Colon (tissue), 2 donors: ENCODE data around the gene TROAP.
"Not testable (repeated sequence)": the region's sequence is repeated elsewhere in the genome, so short reads cannot be mapped to it uniquely, and the experiment has no call there.

ENCODE experiments used
- FAIRE-seq: peaks from 2 replicates; lab custom pipeline; 2012; peaks lifted over from hg19 to GRCh38; lab: Jason Lieb, UNC
- donor health status: control.
- donor health status: control.

TROAP gene

DNA sequence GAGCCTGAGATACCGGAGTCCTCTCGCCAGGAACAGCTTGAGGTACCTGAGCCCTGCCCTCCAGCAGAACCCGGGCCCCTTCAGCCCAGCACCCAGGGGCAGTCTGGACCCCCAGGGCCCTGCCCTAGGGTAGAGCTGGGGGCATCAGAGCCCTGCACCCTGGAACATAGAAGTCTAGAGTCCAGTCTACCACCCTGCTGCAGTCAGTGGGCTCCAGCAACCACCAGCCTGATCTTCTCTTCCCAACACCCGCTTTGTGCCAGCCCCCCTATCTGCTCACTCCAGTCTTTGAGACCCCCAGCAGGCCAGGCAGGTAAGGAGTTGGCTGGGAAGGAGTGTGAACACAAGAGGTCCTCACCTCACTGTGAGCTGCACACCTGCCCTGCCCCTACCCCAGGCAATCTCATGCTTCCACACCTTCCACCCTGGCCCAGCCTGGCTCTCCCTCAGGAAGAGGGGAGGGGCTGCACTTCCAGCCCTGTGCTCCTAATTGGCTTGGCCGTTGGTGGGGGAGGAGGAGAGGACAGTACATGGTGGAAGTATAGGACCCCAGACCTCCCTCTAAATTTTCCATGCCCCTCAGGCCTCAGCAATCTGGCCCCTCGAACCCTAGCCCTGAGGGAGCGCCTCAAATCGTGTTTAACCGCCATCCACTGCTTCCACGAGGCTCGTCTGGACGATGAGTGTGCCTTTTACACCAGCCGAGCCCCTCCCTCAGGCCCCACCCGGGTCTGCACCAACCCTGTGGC is 7.8 kb downstream of the TROAP start:
- no peak for FAIRE-seq

- no peak for FAIRE-seq
These were observed 8.5 kb downstream of the TROAP start for GRCh38 chr12:49331380-49332222.

DNA sequence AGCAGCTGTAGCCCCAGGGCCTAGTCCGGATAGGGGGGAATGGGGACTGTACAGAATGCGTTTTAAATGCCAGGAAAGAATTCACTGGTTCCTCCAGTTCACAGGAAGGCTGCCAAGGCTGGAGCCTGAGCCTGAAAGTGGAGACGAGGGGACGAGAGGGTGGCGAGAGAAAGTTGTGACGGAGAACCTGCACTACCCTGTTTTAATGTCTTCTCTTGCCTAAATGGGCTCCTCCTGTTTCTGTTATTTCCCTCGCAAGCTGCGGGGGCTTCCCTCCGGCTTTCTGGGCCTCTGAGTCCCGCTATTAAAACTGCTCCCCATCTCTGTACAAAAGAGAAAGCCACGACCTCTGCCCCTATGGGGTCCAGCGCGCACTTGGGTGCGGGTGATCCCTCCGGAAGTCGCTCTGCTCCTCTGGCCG is 9.4 kb downstream of the TROAP start:
- no peak for FAIRE-seq

DNA sequence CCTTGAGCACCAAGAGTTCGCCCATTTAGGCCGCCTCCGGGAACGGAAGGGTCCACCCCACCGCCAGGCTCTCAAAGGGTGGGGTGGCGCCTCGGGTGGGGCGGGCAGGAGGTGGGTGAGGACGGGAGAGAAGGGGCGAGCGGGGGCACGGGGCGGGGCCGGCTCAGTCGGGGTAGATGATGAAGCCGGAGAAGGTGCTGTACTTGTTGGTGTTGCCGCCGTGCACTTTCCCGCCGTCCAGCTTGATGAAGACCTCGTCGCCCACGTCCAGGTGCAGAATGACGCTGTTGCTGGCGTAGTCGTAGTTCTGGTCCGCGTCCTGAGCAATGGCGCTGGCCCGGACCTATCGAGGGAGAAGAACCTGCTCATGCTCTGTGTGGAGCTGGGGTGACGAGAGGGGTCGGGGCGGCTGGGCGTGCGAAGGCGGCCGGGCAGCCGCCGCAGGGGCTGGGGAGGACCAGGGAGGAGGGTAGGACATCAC is 9.9 kb downstream of the TROAP start:
- FAIRE-seq = no peak

DNA sequence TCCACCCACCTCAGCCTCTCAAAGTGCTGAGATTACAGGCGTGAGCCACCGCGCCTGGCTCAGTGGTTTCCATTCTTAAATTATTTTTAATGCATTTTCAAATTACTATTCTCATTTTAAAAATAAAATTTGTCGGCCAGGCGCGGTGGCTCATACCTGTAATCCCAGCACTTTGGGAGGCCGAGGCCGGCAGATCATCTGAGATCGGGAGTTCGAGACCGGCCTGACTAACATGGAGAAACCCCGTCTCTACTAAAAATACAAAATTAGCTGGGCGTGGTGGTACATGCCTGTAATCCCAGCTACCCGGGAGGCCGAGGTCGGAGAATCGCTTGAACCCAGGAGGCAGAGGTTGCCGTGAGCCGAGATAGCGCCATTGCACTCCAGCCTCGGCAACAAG is 10.7 kb downstream of the TROAP start:
- FAIRE-seq = not testable (repeated sequence)

DNA sequence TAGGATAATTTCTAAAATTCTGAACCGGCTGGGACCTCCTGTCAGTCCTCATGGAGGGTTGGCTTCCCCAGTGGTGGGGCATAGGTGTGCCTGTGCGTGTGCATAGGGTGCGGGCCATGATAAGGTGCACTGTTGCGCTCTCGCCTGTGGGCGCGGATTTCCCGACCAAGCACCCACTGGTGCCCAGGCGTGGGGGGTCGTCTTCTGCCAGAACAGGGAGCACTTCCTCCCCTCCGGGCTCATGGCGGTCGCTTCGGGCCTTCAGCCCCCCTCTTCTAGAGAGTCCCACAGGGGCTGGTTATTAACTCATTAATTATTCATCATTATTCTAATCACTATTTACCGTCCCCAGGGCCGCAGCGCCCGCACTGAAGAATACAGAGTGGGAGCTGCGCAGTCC is 11.2 kb downstream of the TROAP start:
- FAIRE-seq = no peak

GRCh38 chr12:49334681-49335080 is 11.6 kb downstream of the TROAP start:
- FAIRE-seq = no peak

DNA sequence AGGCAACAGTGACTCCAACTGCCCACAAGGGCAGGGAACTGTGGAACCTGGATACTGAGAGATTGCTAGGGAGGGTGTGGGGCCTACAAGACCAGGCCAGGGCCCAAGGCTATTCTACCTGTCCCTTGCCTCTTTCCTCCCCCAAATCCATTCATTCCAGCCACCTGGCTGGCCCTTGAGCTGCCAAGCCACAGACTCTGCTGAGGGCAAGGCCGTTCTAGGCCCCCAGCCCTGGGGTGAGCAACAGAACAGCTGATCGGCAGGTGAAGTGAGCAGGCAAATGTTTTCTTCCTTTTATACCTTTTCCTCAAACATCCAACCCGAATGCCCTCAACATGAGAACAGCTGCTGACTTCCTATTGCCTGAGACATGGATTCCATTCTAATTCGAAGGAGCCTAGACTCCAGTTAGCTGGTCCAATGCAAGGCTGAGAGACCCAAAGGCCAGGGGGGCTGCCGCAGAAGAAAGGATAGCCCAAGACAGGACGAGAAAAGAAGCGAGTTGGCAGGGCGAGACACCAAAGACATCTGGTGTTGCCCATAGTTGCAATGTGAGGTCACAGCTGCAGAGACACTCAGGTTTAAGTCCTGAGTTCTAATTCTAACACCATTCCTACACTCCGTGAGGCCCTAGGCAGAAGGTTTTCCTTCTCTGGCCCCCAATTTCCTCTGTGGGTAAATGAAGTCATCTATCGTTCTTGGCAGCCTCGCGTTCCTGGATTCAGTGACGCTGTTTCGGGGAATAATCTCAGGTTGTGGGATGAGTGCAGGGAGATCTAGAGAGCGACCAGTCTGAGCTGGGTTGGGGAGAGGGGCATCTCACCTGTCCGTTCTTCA is 12.3 kb downstream of the TROAP start:
- FAIRE-seq = no peak

DNA sequence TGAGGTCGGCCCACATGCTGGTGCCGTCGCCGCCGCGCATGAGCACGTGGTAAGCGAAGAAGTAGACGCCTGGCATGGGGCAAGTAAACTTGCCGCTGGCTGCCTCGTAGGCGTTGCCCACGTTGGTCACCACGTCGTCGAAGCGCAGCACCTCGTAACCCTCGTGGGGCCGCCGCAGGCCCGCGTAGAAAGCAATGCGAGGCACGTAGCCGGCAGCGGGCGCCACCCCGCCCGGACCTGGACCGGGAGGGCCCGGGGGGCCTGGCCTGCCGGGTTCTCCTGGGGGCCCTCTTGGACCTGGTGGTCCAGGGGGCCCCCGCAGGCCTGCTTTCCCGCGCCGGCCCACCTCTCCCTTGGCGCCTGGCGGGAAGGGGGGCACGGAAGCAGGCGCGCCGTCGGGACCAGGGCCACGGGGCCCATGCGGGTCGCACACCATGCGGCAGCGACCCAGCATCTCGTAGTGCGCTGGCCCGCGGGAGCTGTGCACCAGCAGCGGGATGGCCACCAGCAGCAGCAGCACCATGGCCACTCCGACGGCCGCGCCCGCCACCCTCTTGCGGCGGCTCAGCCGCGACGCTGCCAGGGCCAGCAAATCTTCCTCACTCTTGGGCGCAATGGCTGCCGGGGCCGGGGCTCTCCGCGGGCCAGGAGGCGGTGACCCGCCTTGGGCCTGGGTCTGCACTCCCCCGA is 13.0 kb downstream of the TROAP start:
- no peak for FAIRE-seq

DNA sequence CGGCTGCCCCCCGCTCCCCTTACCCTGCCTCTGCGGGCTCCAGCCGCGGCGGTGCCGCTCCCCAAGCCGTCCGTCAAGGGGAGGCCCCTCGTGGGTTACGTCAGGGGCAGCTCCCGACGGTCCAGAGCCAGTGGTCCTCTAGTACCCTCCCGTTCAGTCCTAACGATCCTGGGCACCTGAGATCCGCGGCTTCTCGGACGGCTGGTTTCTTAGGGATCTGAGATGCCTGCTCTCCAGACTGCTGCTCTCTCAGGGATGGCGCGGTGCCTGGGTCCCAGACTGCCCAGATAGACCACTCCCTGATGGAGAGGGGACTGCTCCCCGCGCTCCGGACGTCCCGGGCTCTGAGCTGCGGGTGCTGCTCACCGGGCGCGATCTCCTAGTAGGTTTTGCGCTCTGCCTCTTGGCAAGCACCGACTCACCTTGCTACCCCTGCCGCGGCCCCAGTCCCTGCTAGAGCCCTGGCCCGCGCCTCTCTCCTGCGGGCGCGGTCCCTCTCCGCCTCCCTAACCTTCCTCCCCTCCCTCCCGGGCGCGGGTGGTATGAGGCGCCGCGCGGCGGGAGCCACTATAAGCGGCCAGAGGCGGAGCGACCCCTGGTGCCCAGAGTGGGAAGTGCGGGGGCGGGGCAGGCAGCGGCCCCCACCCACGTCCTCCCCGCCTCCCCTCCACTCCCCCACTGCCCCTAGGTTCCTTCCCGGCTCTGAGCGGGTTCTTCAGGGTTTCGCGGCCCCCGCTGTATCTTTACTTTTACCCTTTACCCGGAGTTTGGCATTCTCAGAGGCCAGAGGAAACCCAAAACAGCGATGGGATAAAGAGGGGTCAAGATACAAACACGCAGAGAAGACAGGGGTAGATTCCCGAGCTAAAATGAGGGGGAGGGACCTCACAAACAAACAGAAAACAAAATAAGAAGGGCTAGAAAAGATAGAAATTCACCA is 13.9 kb downstream of the TROAP start, which contains the start of gene C1QL4:
TSS of gene C1QL4 (minus strand) at position 544 of the 940 bp plus-strand sequence. CDS start 711 bp downstream, outside the sequence.
- FAIRE-seq = no peak

DNA sequence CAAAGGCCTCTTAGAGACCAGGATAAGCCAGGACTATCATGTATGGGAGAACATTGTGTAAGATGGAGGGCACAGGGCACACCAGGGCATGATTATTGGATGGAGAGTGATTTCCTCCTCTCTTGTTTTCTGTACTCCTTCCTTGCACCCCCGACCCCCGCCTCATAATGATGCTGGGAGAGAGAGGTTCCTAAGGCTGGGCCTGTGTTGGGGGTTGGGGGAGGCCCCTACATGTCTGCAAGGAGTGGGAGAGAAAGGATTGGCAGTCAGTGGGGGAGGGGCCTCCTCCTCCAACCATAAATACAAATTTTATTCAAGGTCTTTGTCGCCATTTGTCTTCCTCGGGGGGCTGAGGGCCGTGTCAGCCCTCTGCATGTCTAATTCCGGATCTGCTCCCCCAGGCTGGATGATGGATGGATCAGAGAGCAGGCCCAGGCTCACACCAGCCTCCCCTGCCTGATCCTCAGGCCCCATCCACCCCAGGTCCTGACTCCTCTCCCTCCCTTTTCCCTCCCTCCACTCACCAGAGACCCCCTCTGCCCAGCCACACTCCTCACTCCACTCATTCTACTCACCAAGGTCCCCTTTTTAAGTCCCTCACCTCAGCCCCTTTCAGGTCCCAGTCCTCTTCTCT is 15.9 kb downstream of the TROAP start:
- FAIRE-seq = no peak

GRCh38 chr12:49339464-49339861 is 16.4 kb downstream of the TROAP start:
- no peak for FAIRE-seq

GRCh38 chr12:49340095-49340870 is 17.2 kb downstream of the TROAP start:
- FAIRE-seq = no peak

- FAIRE-seq = no peak
These were observed 18.1 kb downstream of the TROAP start for GRCh38 chr12:49340971-49341776.

DNA sequence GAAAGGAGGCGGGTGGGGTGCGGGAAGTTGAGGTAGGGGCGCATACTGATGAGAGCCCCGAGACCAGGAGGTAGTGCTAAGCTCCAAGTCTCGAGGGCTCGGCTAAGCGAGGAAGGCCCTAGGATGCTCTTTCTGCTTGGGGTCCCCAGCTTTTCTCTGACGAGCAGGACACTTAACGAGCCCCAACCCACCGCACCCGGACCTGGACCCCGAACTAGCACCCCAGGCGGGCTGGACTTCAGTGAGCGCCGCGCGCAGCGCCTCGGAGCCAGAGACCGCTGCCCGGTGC is 18.7 kb downstream of the TROAP start:
- no peak for FAIRE-seq

DNA sequence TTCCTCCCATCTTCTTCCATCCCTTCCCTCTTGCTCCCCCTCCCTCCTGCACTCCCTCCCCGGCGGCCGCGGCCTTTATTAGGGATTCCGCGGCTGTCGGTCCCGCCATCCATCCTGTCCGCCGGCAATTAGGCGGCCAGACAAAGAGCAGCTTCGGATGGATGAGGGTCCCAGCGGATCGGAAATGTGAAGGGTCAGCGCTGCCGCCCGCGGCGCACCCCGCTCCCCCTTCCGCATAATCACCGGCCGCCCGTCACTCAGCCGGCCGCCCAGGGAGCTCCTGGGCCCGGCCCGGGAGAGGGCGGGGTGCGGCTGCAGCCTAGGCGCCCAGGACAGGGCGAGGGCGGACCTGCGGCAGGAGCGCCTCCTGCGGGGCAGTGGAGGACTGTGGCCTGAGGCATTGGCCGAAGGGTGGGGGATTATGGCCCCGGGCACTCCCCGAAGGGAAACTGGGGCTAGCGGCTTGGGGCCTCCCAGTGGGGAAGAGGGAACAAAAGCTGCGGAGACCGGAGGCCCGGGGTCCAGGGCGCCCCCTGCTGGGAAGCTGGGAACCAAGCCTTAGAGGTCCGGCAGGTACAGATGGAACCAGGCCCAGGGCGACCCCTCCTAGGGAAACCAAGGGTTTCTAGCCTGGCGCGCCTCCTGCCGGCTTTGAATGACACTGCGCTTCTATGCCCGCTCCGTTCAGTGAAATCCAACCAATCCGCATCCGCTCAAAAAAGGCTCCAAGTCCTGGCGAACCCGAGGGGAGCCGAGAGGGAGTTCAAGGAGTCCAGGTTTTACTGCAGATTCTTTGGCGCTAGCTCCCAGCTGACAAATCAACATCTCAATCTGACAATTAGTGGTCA is 19.2 kb downstream of the TROAP start:
- FAIRE-seq = no peak

GRCh38 chr12:49342914-49343731 is 20.1 kb downstream of the TROAP start:
- no peak for FAIRE-seq
